ENCODE results near the gene ZBED6.
"Not testable (repeated sequence)": the region's sequence is repeated elsewhere in the genome, so short reads cannot be mapped to it uniquely, and the experiment has no call there.

The ZBED6 gene, protein sequence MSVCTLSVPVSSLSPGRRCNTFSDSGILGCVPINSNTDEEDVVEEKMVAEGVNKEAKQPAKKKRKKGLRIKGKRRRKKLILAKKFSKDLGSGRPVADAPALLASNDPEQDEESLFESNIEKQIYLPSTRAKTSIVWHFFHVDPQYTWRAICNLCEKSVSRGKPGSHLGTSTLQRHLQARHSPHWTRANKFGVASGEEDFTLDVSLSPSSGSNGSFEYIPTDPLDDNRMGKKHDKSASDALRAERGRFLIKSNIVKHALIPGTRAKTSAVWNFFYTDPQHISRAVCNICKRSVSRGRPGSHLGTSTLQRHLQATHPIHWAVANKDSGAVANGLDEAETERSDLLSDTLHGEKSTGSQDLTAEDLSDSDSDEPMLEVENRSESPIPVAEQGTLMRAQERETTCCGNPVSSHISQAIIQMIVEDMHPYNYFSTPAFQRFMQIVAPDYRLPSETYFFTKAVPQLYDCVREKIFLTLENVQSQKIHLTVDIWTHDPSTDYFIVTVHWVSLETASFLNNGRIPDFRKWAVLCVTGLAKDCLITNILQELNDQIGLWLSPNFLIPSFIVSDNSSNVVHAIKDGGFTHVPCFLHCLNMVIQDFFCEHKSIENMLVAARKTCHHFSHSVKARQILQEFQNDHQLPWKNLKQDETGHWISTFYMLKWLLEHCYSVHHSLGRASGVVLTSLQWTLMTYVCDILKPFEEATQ (N-terminal part only)

GRCh38 chr1:203795441-203796235 lies at the start of gene ZBED6, which contains the start of gene ZC3H11A:
Gene ZBED6, plus strand, starts transcription at chr1:203795623. Its CDS starts 1,900 bp downstream, at chr1:203797523.
Gene ZC3H11A, plus strand, starts transcription at chr1:203795623. Its CDS starts 21,448 bp downstream, at chr1:203817071.
- DNase-seq = peak; percentile 100

GRCh38 chr1:203746281-203746680 lies 49.1 kb upstream of the ZBED6 start:
- DNase-seq = no peak

- DNase-seq = no peak
Observed at GRCh38 chr1:203751051-203751450, 44.4 kb upstream of the ZBED6 start.

DNA sequence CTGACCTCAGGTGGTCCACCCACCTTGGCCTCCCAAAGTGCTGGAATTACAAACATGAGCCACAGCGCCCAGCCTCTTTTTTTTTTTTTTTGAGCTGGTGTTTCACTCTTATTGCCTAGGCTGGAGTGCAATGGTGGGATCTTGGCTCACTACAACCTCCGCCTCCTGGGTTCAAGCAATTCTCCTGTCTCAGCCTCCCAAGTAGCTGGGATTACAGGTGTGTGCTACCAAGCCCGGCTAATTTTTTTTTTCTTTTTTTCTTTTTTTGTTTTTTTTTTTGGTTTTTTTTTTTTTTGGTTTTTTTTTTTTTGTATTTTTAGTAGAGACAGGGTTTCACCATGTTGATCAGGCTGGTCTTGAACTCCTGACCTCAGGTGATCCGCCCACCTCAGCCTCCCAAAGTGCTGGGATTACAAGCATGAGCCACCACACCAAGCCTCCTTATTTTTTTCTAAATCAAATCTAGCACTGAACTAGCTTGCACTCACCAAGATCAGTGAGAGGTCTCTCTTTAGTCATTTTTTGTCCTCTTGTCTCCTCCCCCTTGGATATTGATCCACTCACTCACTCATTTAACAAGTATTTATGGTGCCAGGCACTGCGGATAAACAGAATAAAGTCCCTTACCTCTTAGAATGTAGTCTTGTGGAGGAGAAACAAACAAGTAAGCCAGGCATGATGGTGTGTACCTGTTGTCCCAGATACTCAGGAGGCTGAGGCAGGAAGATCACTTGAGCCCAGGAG lies 43.6 kb upstream of the ZBED6 start:
- DNase-seq = not testable (repeated sequence)

- no peak for DNase-seq
Observed at GRCh38 chr1:203754455-203754864, 41.0 kb upstream of the ZBED6 start.

DNA sequence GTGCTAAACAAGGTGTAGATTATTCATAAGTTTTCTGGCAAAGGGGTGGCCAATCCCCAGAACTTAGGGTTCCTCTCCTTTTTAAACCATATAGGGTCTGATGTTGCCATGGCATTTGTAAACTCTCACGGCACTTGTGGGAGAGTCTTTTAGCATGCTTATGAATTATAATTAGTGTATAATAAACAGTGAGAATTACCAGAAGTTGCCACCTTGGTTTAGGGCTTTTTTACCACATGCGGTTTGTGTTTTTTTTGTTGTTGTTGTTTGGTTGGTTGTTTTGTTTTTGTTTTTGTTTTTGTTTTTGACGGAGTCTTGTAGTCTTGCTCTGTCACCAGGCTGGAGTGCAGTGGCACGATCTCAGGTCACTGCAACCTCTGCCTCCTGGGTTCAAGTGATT lies 39.4 kb upstream of the ZBED6 start:
- no peak for DNase-seq

- not testable (repeated sequence) for DNase-seq
Observed at GRCh38 chr1:203758749-203759148, 36.7 kb upstream of the ZBED6 start.

GRCh38 chr1:203760506-203760905 lies 34.9 kb upstream of the ZBED6 start:
- DNase-seq = no peak

DNA sequence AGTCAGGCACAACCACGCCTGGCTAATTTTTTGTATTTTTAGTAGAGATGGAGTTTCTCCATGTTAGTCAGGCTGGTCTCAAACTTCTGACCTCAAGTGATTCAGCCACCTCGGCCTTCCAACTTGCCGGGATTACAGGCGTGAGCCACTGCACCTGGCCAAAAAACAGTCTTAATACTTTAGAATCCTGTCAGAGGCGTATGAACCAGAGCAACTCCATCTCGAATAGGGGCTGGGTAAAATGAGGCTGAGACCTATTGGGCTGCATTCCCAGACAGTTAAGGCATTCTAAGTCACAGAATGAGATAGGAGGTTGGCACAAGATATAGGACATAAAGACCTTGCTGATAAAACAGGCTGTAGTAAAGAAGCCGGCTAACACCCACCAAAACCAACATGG lies 33.5 kb upstream of the ZBED6 start:
- not testable (repeated sequence) for DNase-seq

DNA sequence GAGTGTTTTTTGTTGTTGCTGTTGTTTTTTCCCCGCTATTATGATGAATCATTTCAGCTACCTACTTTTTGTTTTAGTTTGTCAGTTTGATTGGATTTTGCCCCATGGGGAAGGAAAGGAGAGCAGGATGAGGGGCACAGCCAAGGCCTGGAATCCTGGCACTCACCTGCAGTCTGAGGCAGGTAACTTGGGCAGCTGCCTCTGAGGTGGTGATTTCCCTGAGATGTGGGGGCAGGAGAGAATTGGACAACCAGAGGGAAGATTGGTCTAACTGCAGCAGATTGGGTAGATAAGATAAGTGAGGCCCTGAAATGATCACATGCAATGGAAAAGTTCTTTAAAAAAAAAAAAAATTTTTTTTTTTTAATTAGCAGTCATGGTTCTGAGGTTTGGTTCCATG lies 31.9 kb upstream of the ZBED6 start:
- no peak for DNase-seq

DNA sequence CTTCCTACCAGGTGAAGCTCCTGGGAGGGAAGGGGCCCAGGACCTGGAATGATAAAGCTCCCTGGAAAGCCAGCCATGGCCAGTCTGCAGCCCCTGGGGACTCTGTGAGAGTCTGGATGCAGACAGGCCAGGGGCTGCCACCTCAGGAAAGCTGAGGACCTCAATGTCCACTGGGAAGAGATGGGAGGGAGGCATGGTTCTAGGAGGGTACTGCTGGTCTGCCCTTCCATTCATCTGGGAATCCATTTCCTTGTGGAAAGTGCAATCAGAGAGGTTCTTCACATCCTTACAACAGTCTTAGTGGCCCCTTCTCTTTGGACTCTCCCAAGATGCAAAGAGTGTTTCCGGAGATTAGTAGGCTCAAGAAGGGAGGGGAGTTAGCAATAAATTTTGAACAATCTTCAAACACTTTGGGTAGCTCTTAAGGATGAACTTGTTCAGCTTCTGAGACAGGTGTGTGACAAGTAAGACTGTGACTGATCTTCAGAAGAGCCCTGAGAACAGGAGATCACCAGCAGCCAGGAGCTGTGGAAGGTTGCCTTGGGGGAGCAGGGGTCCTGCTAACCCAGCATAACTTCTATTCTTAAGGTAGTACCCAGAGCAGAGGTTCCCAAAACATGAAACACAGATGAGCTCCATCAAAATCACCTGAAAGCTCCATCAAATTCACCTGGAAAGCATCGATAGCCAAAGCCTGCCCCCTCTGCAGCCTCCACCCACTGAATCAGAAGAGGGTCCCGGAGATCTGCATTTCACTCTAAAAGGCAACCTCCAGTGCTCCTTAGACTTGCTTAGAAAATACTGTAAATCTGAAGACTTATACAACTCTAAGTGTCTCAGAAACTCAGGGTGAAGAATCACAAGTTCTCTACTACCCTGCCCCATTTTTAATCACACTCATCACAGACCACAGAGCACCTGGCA lies 31.1 kb upstream of the ZBED6 start:
- DNase-seq = no peak

- DNase-seq = no peak
Observed at GRCh38 chr1:203765029-203765837, 30.2 kb upstream of the ZBED6 start, which contains the start of gene LAX1. Gene LAX1, plus strand, starts transcription at chr1:203765183. Its CDS starts 383 bp downstream, at chr1:203765566.

DNA sequence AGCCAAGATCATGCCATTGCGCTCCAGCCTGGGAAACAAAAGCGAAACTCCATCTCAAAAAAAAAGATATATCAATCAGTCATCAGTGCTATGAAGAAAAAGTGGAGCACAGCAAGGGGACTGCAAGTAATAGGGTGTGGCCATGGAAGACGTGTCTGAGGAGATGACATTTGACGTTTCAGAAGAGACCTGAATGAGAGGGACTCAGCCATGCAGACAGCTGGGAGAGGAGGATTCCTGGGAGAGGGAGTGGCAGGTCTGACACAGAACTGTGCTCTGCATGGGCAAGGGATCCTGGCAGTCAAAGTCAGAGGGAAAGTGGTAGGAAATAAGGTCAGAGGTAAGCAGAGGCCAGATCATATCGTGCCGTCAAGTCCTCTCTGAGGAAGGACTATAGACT lies 27.2 kb upstream of the ZBED6 start:
- DNase-seq = no peak

DNA sequence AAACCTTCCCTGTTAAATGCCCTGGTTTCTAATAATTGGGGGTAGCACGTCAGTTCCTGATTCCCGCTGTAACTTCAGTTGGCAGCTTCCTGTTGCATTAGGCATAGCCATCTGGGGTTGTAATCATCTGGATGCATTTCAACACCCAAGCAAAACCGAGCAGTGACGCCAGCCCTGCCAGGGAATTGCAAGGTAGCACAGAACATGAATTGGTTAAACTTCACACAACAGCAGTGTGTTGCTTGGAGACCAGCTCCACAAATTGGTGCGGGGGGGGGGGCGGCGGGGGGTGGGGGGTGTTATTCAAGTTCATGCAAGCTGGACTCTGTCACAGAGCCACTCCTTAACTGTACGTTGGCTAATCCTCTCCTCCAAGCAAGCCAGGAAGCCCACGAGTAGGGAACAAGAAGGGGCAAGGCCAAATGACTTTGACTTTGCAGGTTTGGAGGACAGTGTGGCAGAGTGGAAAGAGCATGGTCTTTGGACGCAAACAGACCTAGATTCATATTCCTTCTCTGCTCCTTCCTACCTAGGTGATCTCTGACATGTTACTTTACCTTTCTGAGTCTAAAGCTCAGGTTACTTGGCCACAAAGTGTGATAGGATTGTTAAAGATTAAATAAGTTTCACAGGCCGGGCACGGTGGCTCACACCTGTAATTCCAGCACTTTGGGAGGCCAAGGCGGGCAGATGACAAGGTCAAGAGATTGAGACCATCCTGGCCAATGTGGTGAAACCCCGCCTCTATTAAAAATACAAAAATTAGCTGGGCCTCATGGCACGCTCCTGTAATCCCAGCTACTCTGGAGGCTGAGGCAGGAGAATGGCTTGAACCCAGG lies 25.7 kb upstream of the ZBED6 start:
- DNase-seq = peak; percentile 67

DNA sequence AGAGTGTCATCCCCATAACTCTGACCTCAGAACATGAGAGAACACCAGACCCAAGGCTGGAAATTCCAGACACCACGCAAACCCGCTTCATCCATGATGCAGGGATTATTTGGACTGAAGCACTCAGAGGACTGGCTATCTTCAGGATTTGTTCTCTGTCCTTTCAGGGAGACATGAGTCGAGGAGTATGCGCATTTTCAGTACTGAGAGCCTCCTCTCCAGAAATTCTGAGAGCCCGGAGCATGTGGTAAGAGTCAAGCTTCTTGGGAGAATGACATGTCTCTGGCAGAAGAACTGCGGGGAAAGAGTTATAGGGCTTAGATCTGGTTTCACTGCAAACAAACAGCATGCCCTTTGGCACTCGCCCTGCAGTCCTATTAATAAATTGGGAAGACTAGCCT lies 23.5 kb upstream of the ZBED6 start:
- DNase-seq = no peak

- no peak for DNase-seq
Observed at GRCh38 chr1:203772836-203773235, 22.6 kb upstream of the ZBED6 start.

GRCh38 chr1:203776636-203777035 lies 18.8 kb upstream of the ZBED6 start:
- peak; percentile 47 for DNase-seq

DNA sequence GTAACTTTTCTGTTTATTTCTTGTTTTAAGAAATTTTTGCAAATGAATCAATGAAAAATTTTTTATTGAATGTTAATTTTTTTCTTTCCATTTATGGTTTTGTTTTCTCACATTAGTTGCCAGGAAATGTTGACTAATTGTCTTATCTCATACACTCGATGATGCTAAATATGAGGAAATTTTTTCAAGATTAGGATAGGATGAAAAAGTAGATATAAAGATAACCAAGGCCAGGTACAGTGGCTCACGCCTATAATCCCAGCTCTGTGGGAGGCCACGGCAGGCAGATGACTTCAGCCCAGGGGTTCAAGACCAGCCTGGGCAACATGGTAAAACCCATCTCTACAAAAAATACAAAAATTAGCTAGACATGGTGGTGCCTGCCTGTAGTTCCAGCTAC lies 17.8 kb upstream of the ZBED6 start:
- no peak for DNase-seq

GRCh38 chr1:203778146-203778545 lies 17.3 kb upstream of the ZBED6 start:
- DNase-seq = no peak
